Measurements from ENCODE around the gene OR10C1.
"Not testable (repeated sequence)": the region's sequence is repeated elsewhere in the genome, so short reads cannot be mapped to it uniquely, and the experiment has no call there.

The OR10C1 gene

GRCh38 chr6:29442719-29443118 is 3.6 kb downstream of the OR10C1 start:
- Histone ChIP-seq H3K27me3 (no peaks in the 10 kb centered on the region), H3K9ac (no peak overlapping the region), H4K20me1 (no peaks in the 10 kb centered on the region), H3K27ac (no peak overlapping the region), H3K4me2 (no peak overlapping the region), H3K9me3 (0 out of 2 replicates have a peak, but pooled peaks cover 12% of the 10 kb centered on the region), H3K36me3 (no peaks in the 10 kb centered on the region), H3K4me3 (no peak overlapping the region), H3K4me1 (no peaks in the 10 kb centered on the region)
- TF ChIP-seq Cebpa-rat (IDR thresholded peaks at IDR 0.05): no peak

GRCh38 chr6:29444031-29444430 is 4.9 kb downstream of the OR10C1 start:
- H3K4me2 ChIP-seq, H3K4me1 ChIP-seq, H3K4me3 ChIP-seq, H3K27me3 ChIP-seq, H3K27ac ChIP-seq, H3K9ac ChIP-seq, H4K20me1 ChIP-seq, H3K36me3 ChIP-seq: not testable (repeated sequence)
- H3K9me3 ChIP-seq: 0 out of 2 replicates have a peak, but pooled peaks cover 12% of the 10 kb centered on the region

GRCh38 chr6:29447670-29448069 is 8.6 kb downstream of the OR10C1 start:
- no peak for TF ChIP-seq Cebpa-rat (IDR thresholded peaks at IDR 0.05)
- no peaks in the 10 kb centered on the region for H3K27me3 ChIP-seq
- H3K27ac ChIP-seq: no peak overlapping the region
- H3K9ac ChIP-seq: no peak overlapping the region
- no peaks in the 10 kb centered on the region for H4K20me1 ChIP-seq
- no peaks in the 10 kb centered on the region for H3K4me1 ChIP-seq
- no peaks in the 10 kb centered on the region for H3K36me3 ChIP-seq
- 0 out of 2 replicates have a peak, but pooled peaks cover 12% of the 10 kb centered on the region for H3K9me3 ChIP-seq
- no peak overlapping the region for H3K4me2 ChIP-seq
- no peak overlapping the region for H3K4me3 ChIP-seq

GRCh38 chr6:29451471-29452193 is 12.5 kb downstream of the OR10C1 start:
- no peak for TF ChIP-seq Cebpa-rat (IDR thresholded peaks at IDR 0.05)
- no peak overlapping the region for H3K9ac ChIP-seq
- H3K27ac ChIP-seq: no peak overlapping the region
- no peaks in the 10 kb centered on the region for H4K20me1 ChIP-seq
- H3K4me1 ChIP-seq: no peaks in the 10 kb centered on the region
- H3K4me2 ChIP-seq: no peak overlapping the region
- H3K4me3 ChIP-seq: no peak overlapping the region
- no peaks in the 10 kb centered on the region for H3K27me3 ChIP-seq
- H3K9me3 ChIP-seq: no peaks in the 10 kb centered on the region
- no peaks in the 10 kb centered on the region for H3K36me3 ChIP-seq

GRCh38 chr6:29456971-29457370 is 17.9 kb downstream of the OR10C1 start, which contains the start of the genes OR11A1 and OR2H1:
Gene OR11A1, minus strand, starts transcription at chr6:29457071. Its CDS starts 29,430 bp downstream, at chr6:29427641.
Gene OR2H1, plus strand, starts transcription at chr6:29457155. Its CDS starts 4,615 bp downstream, at chr6:29461770.
- TF ChIP-seq Cebpa-rat (IDR thresholded peaks at IDR 0.05): no peak
- no peaks in the 10 kb centered on the region for H3K27me3 ChIP-seq
- H3K27ac ChIP-seq: no peak within 1 kb of the TSS
- H3K4me3 ChIP-seq: no peak within 1 kb of the TSS
- H3K4me2 ChIP-seq: no peak within 1 kb of the TSS
- no peaks in the 10 kb centered on the region for H4K20me1 ChIP-seq
- no peaks in the 10 kb centered on the region for H3K4me1 ChIP-seq
- H3K9me3 ChIP-seq: no peaks in the 10 kb centered on the region
- H3K36me3 ChIP-seq: no peaks in the 10 kb centered on the region
- H3K9ac ChIP-seq: no peak within 1 kb of the TSS

GRCh38 chr6:29461021-29461814 is 22.1 kb downstream of the OR10C1 start:
- no peak overlapping the region for H3K4me2 ChIP-seq
- no peaks in the 10 kb centered on the region for H3K27me3 ChIP-seq
- H3K4me1 ChIP-seq: no peaks in the 10 kb centered on the region
- no peaks in the 10 kb centered on the region for H4K20me1 ChIP-seq
- no peaks in the 10 kb centered on the region for H3K9me3 ChIP-seq
- TF ChIP-seq Cebpa-rat (IDR thresholded peaks at IDR 0.05): no peak
- H3K36me3 ChIP-seq: no peaks in the 10 kb centered on the region
- no peak overlapping the region for H3K4me3 ChIP-seq
- no peak overlapping the region for H3K9ac ChIP-seq
- no peak overlapping the region for H3K27ac ChIP-seq

- no peaks in the 10 kb centered on the region for H3K27me3 ChIP-seq
- no peak overlapping the region for H3K9ac ChIP-seq
- no peaks in the 10 kb centered on the region for H3K4me1 ChIP-seq
- H3K27ac ChIP-seq: no peak overlapping the region
- no peak overlapping the region for H3K4me3 ChIP-seq
- no peak for TF ChIP-seq Cebpa-rat (IDR thresholded peaks at IDR 0.05)
- no peaks in the 10 kb centered on the region for H3K36me3 ChIP-seq
- H3K4me2 ChIP-seq: no peak overlapping the region
- H3K9me3 ChIP-seq: no peaks in the 10 kb centered on the region
- no peaks in the 10 kb centered on the region for H4K20me1 ChIP-seq
These were observed 22.9 kb downstream of the OR10C1 start for GRCh38 chr6:29462022-29462421.

- H3K27me3 ChIP-seq: no peaks in the 10 kb centered on the region
- no peak for TF ChIP-seq Cebpa-rat (IDR thresholded peaks at IDR 0.05)
- H3K9ac ChIP-seq: no peak overlapping the region
- H3K27ac ChIP-seq: no peak overlapping the region
- H3K4me3 ChIP-seq: no peak overlapping the region
- H3K4me1 ChIP-seq: no peaks in the 10 kb centered on the region
- no peaks in the 10 kb centered on the region for H3K9me3 ChIP-seq
- no peaks in the 10 kb centered on the region for H4K20me1 ChIP-seq
- H3K4me2 ChIP-seq: no peak overlapping the region
- H3K36me3 ChIP-seq: no peaks in the 10 kb centered on the region
These were observed 26.2 kb downstream of the OR10C1 start for GRCh38 chr6:29465279-29465678.

GRCh38 chr6:29465801-29466200 is 26.7 kb downstream of the OR10C1 start:
- Histone ChIP-seq H3K4me1 (no peaks in the 10 kb centered on the region), H3K4me2 (no peak overlapping the region), H3K27me3 (no peaks in the 10 kb centered on the region), H3K4me3 (no peak overlapping the region), H3K36me3 (no peaks in the 10 kb centered on the region), H3K9me3 (no peaks in the 10 kb centered on the region), H3K9ac (no peak overlapping the region), H3K27ac (no peak overlapping the region), H4K20me1 (no peaks in the 10 kb centered on the region)
- TF ChIP-seq Cebpa-rat (IDR thresholded peaks at IDR 0.05): no peak

- H3K9ac ChIP-seq: no peak overlapping the region
- H3K9me3 ChIP-seq: no peaks in the 10 kb centered on the region
- no peak overlapping the region for H3K4me3 ChIP-seq
- H3K27ac ChIP-seq: no peak overlapping the region
- H3K27me3 ChIP-seq: no peaks in the 10 kb centered on the region
- TF ChIP-seq Cebpa-rat (IDR thresholded peaks at IDR 0.05): no peak
- H3K36me3 ChIP-seq: no peaks in the 10 kb centered on the region
- no peaks in the 10 kb centered on the region for H4K20me1 ChIP-seq
- no peak overlapping the region for H3K4me2 ChIP-seq
- H3K4me1 ChIP-seq: no peaks in the 10 kb centered on the region
These were observed 27.1 kb downstream of the OR10C1 start for GRCh38 chr6:29466241-29466640.
